Ovary (tissue), 9 donors: ENCODE data around the gene PAK4. TPM values are rescaled to one million over a fixed set of nuclear protein-coding genes. Genes with fewer than 3 reads are reported as not detected.

ENCODE experiments used
- polyA plus RNA-seq, 2 donors: library from polyadenylated mRNA; stranded (reverse); fragments of 200-250 nt in 1 of 2; fragments of 350-450 nt in 1 of 2; fragmentation: Illumina TruSeq in 1 of 2; extraction: RNeasy Lipid Tissue Mini Kit (QIAGEN cat#74804) in 1 of 2; gene quantifications; one replicate each; pipeline ENCODE4 v1.2.3, GENCODE V29; 2013 to 2014
- total RNA-seq, 7 donors: library from RNA; depleted of rRNA in 2 of 7; stranded (reverse); fragments of >200 nt in 2 of 7; fragmentation: NEBNext Ultra II Directional in 3 of 7; extraction: Animal tissue kit (Norgen Biotek cat#: 25700) in 3 of 7; gene quantifications; one replicate each; pipeline versions ENCODE4 v1.1.0 to v1.2.4, GENCODE V29; 2016 to 2023
- donor health status: DM: no; HTN: no; CAD: no; lungs with moderate emphysema.
- donor health status: DM: no; HTN: no; CAD: no.
- donor health status: Bipolar disorder and iron deficiency.
- donor health status: DM: yes; HTN: yes; CAD: no.
- donor health status: DM: no; HTN: no; CAD: no.
- donor health status: DM: yes; HTN: yes; CAD: no.

The PAK4 gene
- total and polyA plus RNA-seq, 9 donors, result 10.4 to 62.2 (median 35.4) TPM

Other genes starting within 250 kb of the PAK4 start
- gene RINL, start 247.5 kb upstream of the PAK4 start, total RNA-seq, result 1 to 10 TPM; 1.1 to 4.7 (median 2.6) TPM
- 1 to 10 TPM; 2.3 to 3.4 TPM for gene RINL, start 247.5 kb upstream of the PAK4 start, polyA plus RNA-seq
- gene SIRT2, start 226.2 kb upstream of the PAK4 start, total RNA-seq, result 10 to 100 TPM; 51.7 to 64.9 (median 55.7) TPM
- gene SIRT2, start 226.2 kb upstream of the PAK4 start, polyA plus RNA-seq, result 10 to 100 TPM; 46.1 to 60.0 TPM
- gene NFKBIB, start 225.8 kb upstream of the PAK4 start, total RNA-seq, result 10 to 100 TPM in 6 of 7 donors, 1 to 10 TPM in 1; 8.5 to 19.3 (median 13.2) TPM
- gene NFKBIB, start 225.8 kb upstream of the PAK4 start, polyA plus RNA-seq, result 10 to 100 TPM in 1 of 2 donors, 1 to 10 TPM in 1; 3.2 to 21.6 TPM
- 1 to 10 TPM in 1 of 7 donors, under 1 TPM in 4, not detected in 2; 0.50 to 1.1 (median 0.51) TPM for gene CCER2, start 213.6 kb upstream of the PAK4 start, total RNA-seq
- gene CCER2, start 213.6 kb upstream of the PAK4 start, polyA plus RNA-seq, result under 1 TPM in 1 of 2 donors, not detected in 1; 0.48 TPM
- gene SARS2, start 195.0 kb upstream of the PAK4 start, total RNA-seq, result 10 to 100 TPM in 6 of 7 donors, 1 to 10 TPM in 1; 9.8 to 20.6 (median 18.0) TPM
- gene SARS2, start 195.0 kb upstream of the PAK4 start, polyA plus RNA-seq, result 10 to 100 TPM in 1 of 2 donors, 1 to 10 TPM in 1; 5.0 to 20.5 TPM
- gene MRPS12, start 194.8 kb upstream of the PAK4 start, total RNA-seq, result 10 to 100 TPM; 15.5 to 24.1 (median 19.7) TPM
- gene MRPS12, start 194.8 kb upstream of the PAK4 start, polyA plus RNA-seq, result 10 to 100 TPM in 1 of 2 donors, 1 to 10 TPM in 1; 5.5 to 24.0 TPM
- 10 to 100 TPM; 32.7 to 52.2 (median 41.9) TPM for gene FBXO17, start 150.0 kb upstream of the PAK4 start, total RNA-seq
- gene FBXO17, start 150.0 kb upstream of the PAK4 start, polyA plus RNA-seq, result 10 to 100 TPM; 26.7 to 35.5 TPM
- gene FBXO27, start 93.2 kb upstream of the PAK4 start, total RNA-seq, result 10 to 100 TPM in 5 of 7 donors, 1 to 10 TPM in 2; 5.7 to 21.4 (median 19.1) TPM
- gene FBXO27, start 93.2 kb upstream of the PAK4 start, polyA plus RNA-seq, result 10 to 100 TPM in 1 of 2 donors, 1 to 10 TPM in 1; 6.4 to 14.7 TPM
- gene ACP7, start 41.4 kb upstream of the PAK4 start, total RNA-seq, result not detected
- not detected for gene ACP7, start 41.4 kb upstream of the PAK4 start, polyA plus RNA-seq
- gene NCCRP1, start 71.2 kb downstream of the PAK4 start, total RNA-seq, result 1 to 10 TPM in 1 of 7 donors, under 1 TPM in 2, not detected in 4; 0.20 to 4.4 (median 0.22) TPM
- gene NCCRP1, start 71.2 kb downstream of the PAK4 start, polyA plus RNA-seq, result under 1 TPM; 0.05 to 0.15 TPM
- gene SYCN, start 78.5 kb downstream of the PAK4 start, total RNA-seq, result 1 to 10 TPM in 2 of 7 donors, not detected in 5; 1.2 to 2.4 TPM
- gene SYCN, start 78.5 kb downstream of the PAK4 start, polyA plus RNA-seq, result not detected
- not detected for gene IFNL3, start 119.2 kb downstream of the PAK4 start, total RNA-seq
- not detected for gene IFNL3, start 119.2 kb downstream of the PAK4 start, polyA plus RNA-seq
- under 1 TPM in 2 of 7 donors, not detected in 5; 0.17 to 0.23 TPM for gene IFNL4, start 123.1 kb downstream of the PAK4 start, total RNA-seq
- gene IFNL4, start 123.1 kb downstream of the PAK4 start, polyA plus RNA-seq, result not detected
- not detected for gene IFNL2, start 142.6 kb downstream of the PAK4 start, total RNA-seq
- gene IFNL2, start 142.6 kb downstream of the PAK4 start, polyA plus RNA-seq, result not detected
- gene IFNL1, start 170.6 kb downstream of the PAK4 start, total RNA-seq, result not detected
- gene IFNL1, start 170.6 kb downstream of the PAK4 start, polyA plus RNA-seq, result not detected
- gene LRFN1, start 195.1 kb downstream of the PAK4 start, total RNA-seq, result 1 to 10 TPM in 4 of 7 donors, under 1 TPM in 3; 0.12 to 2.2 (median 1.2) TPM
- 1 to 10 TPM in 1 of 2 donors, under 1 TPM in 1; 0.40 to 1.2 TPM for gene LRFN1, start 195.1 kb downstream of the PAK4 start, polyA plus RNA-seq
- 10 to 100 TPM in 3 of 7 donors, 1 to 10 TPM in 4; 5.6 to 21.9 (median 9.9) TPM for gene GMFG, start 210.3 kb downstream of the PAK4 start, total RNA-seq
- gene GMFG, start 210.3 kb downstream of the PAK4 start, polyA plus RNA-seq, result 10 to 100 TPM; 20.5 to 39.7 TPM
- gene SAMD4B, start 216.6 kb downstream of the PAK4 start, total RNA-seq, result 100 to 1,000 TPM in 5 of 7 donors, 10 to 100 TPM in 2; 59.0 to 139 (median 110) TPM
- 100 to 1,000 TPM in 1 of 2 donors, 10 to 100 TPM in 1; 64.4 to 119 TPM for gene SAMD4B, start 216.6 kb downstream of the PAK4 start, polyA plus RNA-seq